CD1c-positive myeloid dendritic cell (primary cell): ENCODE results near the gene MRPS31.
"Not testable (repeated sequence)": the region's sequence is repeated elsewhere in the genome, so short reads cannot be mapped to it uniquely, and the experiment has no call there.

Source experiments
- DNase-seq: peaks from one replicate; pipeline ENCODE4 v3.0.0-alpha.2; 2016; ENCODE audit errors: extremely low spot score

The MRPS31 gene

GRCh38 chr13:40789275-40790153 lies 18.5 kb upstream of the MRPS31 start, which contains the start of gene SLC25A15:
Gene SLC25A15, plus strand, starts transcription at chr13:40789611. Its CDS starts 3,616 bp downstream, at chr13:40793227.
- DNase-seq: peak; percentile 89

GRCh38 chr13:40788540-40789274 lies 17.7 kb upstream of the MRPS31 start:
- DNase-seq: not testable (repeated sequence)

GRCh38 chr13:40787062-40787461 lies 16.1 kb upstream of the MRPS31 start:
- no peak for DNase-seq

- no peak for DNase-seq
Measured at GRCh38 chr13:40786568-40786996, 15.6 kb upstream of the MRPS31 start.

- DNase-seq: no peak
Measured at GRCh38 chr13:40784540-40784939, 13.6 kb upstream of the MRPS31 start.

GRCh38 chr13:40782971-40783370 lies 12.0 kb upstream of the MRPS31 start:
- not testable (repeated sequence) for DNase-seq

- DNase-seq: peak; percentile 69
Measured at GRCh38 chr13:40781717-40782116, 10.7 kb upstream of the MRPS31 start.

GRCh38 chr13:40780822-40781401 lies 9.9 kb upstream of the MRPS31 start:
- no peak for DNase-seq

- no peak for DNase-seq
Measured at GRCh38 chr13:40779796-40780285, 8.9 kb upstream of the MRPS31 start.

GRCh38 chr13:40779049-40779448 lies 8.1 kb upstream of the MRPS31 start:
- no peak for DNase-seq

GRCh38 chr13:40777809-40778175 lies 6.8 kb upstream of the MRPS31 start:
- DNase-seq: no peak

- DNase-seq: peak; percentile 67
Measured at GRCh38 chr13:40777166-40777808, 6.3 kb upstream of the MRPS31 start.

- DNase-seq: peak; percentile 69
Measured at GRCh38 chr13:40776681-40777165, 5.7 kb upstream of the MRPS31 start.

GRCh38 chr13:40776232-40776631 lies 5.2 kb upstream of the MRPS31 start:
- no peak for DNase-seq

GRCh38 chr13:40774672-40775071 lies 3.7 kb upstream of the MRPS31 start:
- DNase-seq: no peak

- DNase-seq: no peak
Measured at GRCh38 chr13:40772765-40773473, 1.9 kb upstream of the MRPS31 start.

- no peak for DNase-seq
Measured at GRCh38 chr13:40770609-40770933, 419 bp downstream of the MRPS31 start.

GRCh38 chr13:40769970-40770369 lies 1.0 kb downstream of the MRPS31 start:
- no peak for DNase-seq

GRCh38 chr13:40765602-40766001 lies 5.4 kb downstream of the MRPS31 start:
- no peak for DNase-seq

- no peak for DNase-seq
Measured at GRCh38 chr13:40764587-40765403, 6.2 kb downstream of the MRPS31 start.
